ENCODE data around the gene ZNF408.

Gene ZNF408

DNA sequence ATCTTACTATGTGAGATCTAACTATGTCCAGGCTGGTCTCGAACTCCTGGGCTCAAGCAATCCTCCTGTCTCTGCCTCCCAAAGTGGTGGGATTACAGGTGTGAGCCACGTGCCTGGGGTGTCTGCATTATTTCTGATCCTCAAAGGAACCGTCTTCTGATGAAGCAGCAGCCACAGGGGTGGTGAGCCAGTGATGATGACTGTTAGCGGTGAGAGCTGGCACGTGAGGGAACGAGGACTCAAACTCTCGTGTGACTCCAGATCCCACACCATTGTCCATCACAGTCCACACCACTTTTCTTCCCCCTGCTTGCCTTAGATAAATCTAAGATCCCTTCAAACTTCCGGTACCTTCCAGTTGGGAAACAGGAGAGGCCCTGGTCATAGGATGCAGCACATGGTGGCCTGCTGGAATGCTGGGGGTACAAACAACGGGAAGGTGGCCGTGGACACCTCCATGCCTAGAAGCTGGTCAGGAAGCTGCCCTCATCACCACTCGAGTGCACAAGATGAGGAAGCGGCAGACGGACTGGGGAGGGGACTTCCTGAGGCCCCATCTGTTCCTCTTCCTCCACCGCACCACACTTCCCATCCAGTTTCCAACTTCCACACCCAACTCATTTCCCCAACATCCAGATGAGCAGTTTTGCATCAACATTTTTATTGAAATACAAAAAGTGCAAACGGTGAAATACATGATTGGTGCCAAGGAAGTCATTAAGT lies 24.2 kb upstream of the ZNF408 start:
- DNase-seq: no peak

DNA sequence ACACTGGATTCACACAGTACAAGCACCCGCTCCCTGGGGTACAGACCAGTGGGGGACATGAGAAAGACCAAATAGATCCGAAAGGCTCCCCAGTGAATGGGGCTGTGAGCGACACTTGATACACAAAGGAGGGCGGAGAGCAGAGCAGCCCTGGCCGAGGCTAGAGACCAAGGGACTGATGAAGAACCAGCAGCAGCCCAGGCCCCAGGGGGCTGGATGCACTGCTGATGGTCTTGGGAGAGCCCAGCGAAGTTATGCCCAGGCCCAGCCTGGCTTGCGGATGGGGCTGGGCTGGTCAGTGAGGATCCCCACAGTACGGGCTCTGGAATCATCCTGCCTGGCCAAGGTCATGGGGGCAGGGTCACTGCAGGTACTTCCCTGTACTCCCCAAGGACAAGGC lies 23.7 kb upstream of the ZNF408 start:
- DNase-seq: no peak

DNA sequence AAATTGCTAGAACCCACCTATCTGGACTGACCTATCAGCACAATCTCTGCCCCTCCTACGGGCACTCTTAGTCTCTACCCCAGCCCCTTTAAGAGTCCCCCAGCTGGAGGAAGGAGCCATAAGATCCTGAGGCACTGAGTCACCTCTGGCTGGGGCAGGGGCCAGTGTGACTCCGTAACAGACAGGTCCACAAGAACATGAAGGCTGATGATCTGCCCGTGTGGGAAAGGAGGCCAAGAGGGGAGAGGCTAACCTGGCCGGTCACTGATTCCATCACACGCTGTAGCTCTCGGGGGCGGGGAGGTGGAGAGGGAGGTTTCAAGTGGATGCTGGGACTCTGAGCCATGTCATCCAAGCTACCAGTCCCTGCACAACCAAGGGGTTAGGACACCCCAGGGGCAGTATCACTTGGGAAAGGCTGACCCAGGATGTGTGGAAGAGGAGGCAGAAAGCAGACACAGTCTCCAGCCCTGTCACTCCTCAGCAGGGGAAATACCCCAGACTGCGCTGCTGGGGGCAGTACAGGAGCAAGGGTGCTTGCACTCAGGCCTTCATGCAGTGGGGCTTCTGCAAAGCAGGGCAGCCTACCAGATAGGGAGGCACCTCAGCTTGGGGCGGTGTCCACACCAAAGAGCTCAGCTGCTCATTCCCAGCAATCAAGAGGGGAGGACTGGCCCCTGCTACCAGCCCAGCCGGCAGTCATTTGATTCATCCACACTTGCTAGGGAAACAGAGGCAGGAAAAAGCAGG lies 22.7 kb upstream of the ZNF408 start:
- DNase-seq: no peak

DNA sequence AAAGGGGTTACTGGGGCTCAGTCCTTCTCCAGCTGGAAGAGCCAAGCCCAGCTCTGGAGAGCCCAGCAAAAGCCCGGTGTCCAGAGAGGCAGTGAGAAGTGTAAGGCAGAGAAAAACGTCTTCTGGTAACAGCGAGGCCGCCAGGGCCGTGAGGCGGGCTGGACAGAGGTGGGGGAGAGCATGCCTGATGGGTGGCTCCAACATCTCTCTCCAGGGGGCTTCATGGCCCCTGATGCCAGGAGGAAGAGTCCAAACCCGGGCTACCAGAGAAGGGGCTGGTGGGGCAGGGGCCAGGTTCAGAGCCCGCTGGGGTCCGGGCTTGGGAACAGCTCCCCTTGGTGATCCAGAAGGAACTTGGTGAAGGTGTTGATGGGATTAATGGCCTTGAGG lies 22.1 kb upstream of the ZNF408 start:
- no peak for DNase-seq

DNA sequence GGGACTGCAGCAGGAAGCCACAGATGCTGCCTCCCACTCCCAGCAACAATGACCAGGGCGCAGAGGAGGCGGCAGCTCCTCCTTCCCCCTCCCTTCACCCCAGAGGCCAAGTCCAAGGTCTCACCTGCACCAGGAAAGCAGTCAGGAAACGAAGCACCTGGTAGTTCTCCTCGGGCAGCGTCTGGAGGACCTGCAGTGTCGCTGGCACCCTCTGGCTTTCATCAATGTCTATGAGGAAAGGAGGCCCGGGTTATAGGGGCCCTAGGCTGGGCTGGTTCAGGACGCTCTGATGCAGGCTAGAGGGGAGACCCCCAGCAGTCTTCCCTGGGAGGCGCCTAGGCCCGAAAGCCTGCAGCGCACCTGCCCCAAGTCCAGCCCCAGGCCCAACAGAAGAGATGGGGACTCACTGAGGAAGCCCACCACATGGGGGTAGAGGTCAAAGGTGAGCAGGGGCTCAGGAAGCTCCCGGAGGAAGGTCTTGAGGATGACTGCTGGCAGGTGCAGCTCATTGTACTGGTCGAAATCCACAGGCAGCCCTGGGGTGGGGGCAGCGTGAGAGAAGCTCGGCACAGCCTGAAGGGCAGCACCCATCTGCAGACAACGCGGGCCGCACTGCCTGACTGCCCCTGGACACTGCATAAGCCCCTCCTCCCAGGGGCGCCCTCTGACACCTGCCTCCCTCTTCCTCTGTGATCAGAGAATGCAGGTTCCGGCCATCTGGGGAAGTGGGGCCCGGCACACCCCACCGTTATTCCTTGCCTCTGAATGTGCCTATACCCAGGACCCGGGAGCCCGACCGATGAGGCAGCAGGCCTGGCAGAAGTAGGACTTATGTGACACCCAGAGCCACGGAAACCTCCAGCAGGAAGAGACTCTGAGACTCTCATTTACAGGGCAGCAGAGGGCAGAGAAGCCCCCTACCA lies 21.3 kb upstream of the ZNF408 start:
- DNase-seq: no peak

DNA sequence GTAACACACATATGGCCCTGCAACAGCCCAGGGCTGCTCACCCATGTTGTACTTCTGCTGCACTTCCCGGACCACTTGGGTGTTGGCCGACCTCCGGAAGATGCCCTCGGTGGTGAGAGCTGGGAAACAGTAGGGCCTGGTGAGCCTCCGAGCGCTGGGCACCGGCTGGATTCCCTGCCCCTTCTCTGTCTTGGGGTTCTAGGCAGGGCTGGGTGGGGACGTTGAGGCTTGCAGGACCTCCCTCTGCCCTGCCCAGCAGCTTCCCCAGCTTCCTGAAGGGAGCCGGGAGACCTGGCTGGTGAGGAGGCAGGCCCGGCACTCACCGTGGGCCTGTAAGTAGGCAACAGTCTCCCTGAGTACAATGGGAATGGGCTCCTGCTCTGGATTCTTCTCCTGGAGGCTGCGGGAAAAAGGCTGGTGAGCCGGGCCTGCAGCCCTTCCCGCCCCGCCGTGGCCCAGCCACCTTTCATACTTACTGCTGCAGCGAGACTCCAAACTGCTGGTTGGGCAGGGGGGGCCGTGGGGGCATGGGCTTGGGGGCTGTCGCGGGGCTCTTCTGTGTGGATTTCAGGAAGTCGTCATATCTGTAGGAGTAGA lies 20.6 kb upstream of the ZNF408 start:
- DNase-seq: no peak

DNA sequence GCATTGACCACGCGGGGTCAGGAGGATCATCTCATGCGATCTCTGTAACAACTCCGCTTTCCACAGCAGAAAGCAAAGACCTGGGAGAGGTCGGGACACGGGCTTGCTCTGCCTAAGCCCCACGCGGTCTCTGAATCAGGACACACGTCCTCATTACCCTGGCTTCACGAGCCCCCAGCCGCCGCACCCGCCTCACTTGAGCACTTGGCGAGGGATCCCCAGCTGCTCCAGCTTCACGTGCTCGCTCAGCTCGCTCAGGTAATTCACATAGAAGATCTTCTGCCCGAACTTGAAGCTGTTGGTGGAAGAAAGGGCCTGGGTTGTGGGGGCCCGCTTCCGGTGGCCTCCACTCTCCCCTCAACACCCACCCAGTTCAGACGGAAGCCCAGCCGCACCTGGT lies 20.0 kb upstream of the ZNF408 start:
- no peak for DNase-seq

DNA sequence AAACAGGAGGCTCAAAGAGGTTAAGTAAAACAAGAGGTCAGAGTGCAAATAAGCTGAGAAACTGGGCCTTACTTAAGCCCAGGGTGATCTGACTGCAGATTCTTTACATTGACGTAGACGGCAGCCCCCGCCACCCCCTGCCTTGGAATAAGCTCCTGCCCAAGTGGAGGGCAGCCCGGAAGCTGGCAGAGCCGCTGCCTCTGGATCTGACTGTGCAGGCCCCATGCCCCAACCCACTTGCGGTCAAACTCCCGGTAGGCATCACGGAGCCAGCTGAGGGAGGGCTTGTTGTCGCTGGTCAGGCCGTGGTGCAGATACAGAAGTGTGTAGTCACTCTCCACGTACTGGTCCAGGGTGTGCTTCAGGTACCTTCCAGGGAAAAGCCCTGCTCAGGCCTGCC lies 19.0 kb upstream of the ZNF408 start:
- DNase-seq: no peak

DNA sequence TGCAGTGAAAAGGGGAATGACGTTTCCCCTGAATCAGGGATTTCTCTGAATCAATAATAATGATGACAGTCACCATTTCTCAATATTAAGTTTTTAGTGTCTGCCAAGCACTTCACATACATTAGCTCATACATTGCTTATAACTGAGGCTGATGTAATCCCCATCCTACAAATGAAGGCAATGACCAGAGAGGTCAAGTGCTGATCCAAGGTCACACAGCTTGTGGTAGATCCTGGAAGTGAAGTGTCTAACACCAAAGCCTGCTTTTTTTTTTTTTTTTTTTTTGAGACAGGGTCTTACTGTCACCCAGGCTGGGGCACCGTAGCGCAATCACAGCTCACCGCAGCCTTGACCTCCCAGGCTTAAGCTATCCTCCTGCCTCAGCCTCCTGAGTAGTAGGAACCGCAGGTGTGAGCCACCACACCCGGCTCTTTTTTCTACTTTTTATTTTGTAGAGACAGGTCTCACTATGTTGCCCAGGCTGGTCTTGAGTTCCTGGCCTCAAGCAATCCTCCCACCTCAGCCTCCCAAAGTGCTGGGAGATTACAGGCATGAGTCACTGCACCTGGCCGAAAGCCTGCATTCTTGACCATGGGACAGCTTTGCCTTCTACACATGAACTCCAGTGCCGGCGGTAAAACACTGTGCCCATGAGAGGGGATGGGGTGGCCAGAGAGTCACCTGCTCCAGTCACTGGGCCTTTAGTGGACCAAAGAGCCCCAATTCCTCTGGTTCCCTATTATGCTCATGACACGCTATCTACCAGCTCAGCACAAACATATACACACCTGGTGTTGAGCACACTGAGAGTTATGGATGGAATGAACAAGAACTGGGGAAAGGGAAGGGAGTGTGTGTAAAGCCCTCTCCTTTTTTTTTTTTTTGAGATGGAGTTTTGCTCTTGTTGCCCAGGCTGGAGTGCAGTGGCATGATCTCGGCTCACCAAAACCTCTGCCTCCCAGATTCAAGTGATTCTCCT lies 17.8 kb upstream of the ZNF408 start:
- no peak for DNase-seq

DNA sequence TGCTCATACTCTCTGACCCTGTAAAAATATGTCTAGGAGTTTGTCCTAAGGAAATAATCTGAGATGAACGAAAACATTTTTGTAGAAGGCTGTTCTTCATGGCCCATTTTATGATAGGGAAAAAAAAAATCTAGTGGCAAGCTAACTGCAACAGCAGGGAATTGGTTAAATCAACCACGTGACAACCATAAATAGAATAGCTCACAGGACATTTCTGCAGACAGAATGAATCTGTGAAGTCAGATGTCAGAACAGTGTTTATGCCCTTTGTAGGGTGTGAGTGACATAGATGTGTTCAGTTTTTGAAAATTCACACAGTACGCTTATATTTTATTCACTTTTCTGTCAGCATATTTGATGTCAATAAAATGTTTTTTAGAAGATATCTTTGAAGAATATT lies 16.5 kb upstream of the ZNF408 start:
- no peak for DNase-seq

DNA sequence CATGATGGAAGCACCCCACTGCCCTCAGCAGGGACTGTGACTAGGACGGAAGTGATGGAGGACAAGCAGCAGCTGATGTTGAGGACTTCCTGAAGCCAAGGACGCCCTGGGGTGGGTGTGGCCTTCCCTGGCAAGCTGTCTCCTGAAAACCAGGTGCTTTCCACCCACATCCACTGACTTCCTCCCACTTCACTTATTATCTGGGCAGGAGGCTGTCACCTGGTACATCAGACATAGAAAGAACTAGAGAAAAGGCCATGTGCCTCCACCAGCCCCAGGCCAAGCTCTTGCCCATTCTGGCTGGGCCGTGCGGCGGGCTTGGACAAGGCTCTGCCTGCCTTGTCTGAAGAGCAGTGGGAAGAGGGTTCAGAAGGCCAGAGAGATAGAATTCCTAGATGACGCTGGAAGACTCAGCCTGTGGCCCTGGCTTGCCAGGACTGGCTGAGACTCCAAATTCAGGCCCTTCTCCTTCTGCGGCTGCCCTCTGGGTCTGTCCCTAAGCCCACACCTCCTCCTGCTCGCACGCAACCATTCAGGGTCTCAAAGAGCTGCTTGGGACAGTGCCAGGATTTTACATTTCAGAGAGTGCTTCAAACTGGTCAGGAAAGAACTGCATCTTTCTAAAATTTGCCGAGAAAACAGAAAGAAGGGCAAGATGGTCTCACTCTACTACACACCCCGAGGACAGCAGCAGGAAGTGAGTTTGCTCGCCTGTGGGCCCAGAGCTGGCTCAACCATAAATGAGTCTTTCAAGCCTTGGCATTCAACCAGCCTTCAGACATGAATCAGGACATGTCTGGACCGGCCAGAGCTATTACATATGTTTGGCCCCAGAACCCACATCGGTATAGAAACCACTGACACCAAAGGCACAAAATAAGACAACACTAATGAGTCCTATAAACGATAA lies 13.7 kb upstream of the ZNF408 start:
- no peak for DNase-seq

DNA sequence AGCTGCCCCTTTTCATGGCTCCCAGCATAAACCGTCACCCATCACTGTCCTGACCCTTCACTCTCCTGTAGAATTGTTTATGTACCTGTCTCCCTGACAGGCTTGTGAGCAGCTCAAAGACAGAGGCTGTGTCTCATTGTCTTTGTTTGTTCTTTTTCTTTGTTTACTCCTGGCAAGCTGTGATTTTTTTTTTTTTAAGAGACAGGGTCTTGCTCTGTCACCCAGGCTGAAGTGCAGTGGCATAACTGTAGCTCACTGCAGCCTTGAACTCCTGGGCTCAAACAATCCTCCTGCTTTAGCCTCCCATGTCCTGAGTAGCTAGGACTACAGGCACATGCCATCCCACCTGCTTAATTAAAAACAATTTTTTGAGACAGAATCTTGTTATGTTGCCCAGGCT lies 10.1 kb upstream of the ZNF408 start:
- no peak for DNase-seq

DNA sequence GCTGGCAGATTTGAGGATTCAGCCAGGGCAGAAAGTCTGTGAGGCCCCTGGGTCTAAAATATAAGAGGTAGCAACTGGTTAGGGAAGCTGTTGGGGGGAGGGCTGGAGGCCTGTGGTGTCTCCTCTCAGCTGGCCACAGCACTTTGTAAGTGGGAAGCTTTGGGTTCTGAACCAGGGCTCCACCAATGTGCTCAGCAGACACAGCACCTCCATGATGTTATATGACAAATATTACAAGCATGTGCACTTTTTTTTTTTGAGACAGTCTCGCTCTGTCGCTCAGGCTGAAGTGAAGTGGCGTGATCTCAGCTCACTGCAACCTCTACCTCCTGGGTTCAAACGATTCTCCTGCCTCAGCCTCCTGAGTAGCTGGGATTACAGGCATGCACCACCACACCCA lies 8.4 kb upstream of the ZNF408 start:
- no peak for DNase-seq

DNA sequence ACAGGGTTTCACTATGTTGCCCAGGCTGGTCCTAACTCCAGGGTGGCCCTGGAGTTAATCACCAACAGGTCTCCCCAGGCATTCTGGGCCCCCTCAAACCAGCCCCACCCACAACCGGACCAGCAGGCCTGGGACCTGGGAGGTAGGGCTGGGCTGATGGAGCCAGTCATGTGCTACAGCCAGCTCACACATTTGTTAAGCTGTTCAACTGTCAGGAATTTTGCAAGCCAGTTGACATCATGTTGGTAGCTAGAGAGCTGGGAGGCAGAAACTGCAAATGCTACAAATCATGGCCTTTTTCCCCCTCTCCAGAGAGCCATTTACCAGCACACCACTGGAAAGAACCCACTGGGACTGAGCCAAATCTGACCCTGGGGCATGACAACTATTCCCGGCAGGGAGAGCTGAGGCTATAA lies 7.2 kb upstream of the ZNF408 start:
- DNase-seq: no peak

DNA sequence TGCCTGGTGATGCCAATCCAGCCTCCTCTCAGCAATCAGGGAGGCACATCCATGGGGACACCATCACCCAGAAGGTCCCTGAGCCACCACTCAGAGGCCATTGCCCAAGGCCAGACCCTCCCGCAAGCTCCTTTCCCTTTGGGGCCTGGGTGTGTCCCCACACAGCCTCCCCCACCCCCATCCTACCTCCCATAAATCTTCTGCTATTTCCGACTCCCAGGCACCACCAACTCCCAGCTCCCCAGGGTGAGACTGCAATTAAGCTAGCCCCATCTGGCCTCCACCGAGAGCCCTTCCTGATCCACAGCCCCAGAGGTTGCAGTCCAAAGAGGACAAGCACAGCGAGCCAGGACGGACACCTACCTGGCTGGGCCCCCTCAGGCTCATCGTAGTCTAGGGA lies 6.8 kb upstream of the ZNF408 start:
- no peak for DNase-seq

DNA sequence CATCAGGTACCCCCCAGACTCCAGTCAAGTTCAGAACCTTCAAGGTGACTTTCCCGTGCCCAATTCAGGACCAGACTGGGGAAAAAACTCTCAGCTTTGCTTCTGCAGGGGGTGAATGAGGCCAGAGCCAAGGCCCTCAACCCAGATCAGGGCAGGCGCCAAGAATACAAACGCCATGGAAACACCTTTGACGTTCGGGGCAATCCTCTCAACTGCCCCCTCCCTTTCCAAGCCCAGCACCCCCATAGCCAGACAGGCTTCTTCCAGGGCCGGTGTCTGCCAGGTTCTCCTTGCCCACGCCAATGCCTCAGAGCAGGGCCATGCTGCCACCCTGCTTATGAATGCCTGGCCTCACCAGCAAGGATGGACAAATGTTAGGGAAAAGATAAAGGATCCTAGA lies 6.2 kb upstream of the ZNF408 start:
- DNase-seq: no peak

DNA sequence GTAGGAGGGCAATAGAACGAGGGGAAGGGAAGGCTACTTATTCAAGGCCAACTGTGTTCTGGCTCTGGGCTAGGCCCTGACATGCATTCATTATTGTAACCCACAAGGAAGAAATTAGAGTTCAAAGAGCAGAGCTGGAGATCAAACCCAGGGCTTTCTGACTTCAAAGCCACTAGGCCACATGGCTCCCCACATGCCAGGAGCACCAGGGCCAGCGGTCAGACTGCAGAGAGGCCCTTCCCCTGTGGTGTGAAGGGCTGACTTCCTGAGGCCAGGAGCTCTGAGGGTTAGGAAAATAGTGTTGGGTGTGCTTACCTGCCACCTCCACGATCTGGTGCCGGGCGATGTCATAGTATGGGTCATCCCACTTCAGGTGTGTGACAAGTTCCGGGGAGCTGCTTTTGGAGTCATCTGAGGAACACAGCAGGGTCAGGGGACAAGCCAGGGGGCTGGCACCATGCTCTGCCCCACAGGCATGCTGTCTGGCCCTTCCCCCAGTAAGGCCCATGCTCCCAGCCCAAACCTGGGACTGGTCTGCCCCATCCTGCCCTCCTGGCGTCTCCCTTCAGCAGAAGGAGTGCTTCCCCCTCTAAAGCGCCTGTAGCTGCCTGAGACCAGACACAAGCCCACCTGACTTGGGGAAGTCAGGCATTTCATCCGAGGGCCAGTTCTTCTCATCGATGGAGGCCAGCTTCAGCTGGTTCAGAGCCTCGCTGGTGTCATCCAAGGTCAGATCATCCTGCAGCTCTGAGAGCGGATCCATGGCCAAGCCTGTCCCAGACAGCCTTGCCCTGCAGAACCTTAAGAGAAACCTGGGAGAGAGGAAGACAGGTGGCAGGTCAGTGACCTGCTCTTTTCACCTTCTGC lies 5.3 kb upstream of the ZNF408 start:
- DNase-seq: no peak

DNA sequence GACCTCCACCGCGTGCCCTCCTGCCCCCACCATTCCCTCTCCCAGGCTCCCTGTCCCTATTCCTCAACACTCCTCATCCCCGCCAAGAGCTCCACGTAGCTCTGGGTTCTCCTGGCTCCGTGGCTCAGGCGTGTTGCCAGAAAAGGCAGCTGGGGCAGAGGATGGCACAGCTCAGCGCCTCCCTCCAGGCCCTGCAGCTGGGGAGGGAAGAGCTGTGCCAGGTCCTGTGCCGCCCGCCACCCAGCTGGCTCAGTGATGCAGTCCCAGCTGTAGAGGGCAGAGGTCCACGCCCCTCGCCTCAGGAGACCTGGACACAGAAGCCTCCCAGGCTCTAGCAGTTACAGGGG lies 4.6 kb upstream of the ZNF408 start:
- no peak for DNase-seq

DNA sequence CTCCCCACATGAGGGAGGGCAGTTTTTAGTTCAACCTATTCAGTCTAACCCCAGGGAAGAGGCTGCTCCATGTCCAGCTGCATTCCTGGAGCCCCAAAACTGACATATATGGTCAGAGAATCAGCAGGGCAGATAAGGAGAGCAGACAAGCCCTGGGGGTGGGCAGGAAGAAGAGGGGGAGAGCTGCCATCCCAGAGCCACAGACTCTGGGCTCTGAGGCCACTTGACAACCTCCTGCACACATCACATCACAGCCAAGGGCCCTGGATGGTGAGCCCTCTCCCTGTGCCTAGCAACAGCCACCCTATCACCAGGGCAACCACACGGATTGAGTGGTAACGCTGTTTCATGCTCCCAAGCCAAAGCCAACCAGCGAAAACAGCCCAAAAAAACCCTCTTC lies 3.5 kb upstream of the ZNF408 start:
- no peak for DNase-seq

DNA sequence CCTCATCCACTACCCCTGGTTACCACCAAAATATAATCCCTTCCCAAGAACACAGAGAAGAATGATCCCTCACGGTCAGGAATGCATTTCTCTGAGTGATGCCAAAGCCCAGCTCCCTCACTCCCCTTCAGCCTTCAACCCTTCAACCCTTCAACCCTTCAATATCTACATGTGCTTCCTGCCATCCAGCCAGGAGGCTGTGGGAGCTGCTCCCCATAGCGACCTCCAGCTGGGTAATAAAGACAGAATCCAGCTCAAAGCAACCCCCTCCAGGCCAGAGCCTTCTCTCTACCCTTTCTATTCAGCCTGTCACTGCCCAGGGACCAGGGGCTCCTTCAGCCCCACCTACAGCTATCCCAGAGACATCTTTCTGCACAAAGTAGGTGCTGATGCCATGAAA lies 3.1 kb upstream of the ZNF408 start:
- DNase-seq: no peak

All from activated CD4-positive, alpha-beta T cell treated with anti-CD3 and anti-CD28 coated beads, Interleukin-2, Interleukin-6, amounts not matched to agents 100 ng/mL and 50 ng/mL, durations not matched to agents 16 hours and 8 hours (primary cell).